Subcutaneous adipose tissue (tissue), 4 donors: ENCODE measurements around the gene CMC2. TPM values are rescaled to one million over a fixed set of nuclear protein-coding genes. Genes with fewer than 3 reads are reported as not detected.

ENCODE experiments used
- CTCF ChIP-seq: fragments of 450-650 bp; IDR thresholded peaks from one replicate; pipeline ENCODE4 v1.5.1; 2016; ENCODE audit warnings: low read depth, mild to moderate bottlenecking, control low read depth, antibody characterized with exemption, moderate library complexity
- total RNA-seq, 4 donors: library from RNA; depleted of rRNA; stranded (reverse); fragments of >200 nt; gene quantifications; one replicate each; pipeline ENCODE4 v1.1.0, GENCODE V29; 2016

Gene CMC2
- total RNA-seq, 4 donors from 2014 or later: 26.2 to 46.9 (median 36.3) TPM

GRCh38 chr16:80985611-80986010 is 21.1 kb downstream of the CMC2 start:
- no peak for TF ChIP-seq CTCF

GRCh38 chr16:80984124-80984892 is 22.4 kb downstream of the CMC2 start:
- no peak for TF ChIP-seq CTCF

- TF ChIP-seq CTCF: no peak
Observed at GRCh38 chr16:80982646-80983045, 24.0 kb downstream of the CMC2 start.

- no peak for TF ChIP-seq CTCF
Observed at GRCh38 chr16:80981103-80981502, 25.6 kb downstream of the CMC2 start.

- no peak for TF ChIP-seq CTCF
Observed at GRCh38 chr16:80976946-80977345, 29.7 kb downstream of the CMC2 start.

GRCh38 chr16:80974649-80975376 is 31.9 kb downstream of the CMC2 start:
- TF ChIP-seq CTCF: no peak

GRCh38 chr16:80973991-80974390 is 32.7 kb downstream of the CMC2 start:
- no peak for TF ChIP-seq CTCF
